DND-41 (cell line): Measurements from ENCODE around the gene YPEL1.

ENCODE experiments used
- EZH2 ChIP-seq: IDR thresholded peaks from 3 replicates; pipeline ENCODE4 v1.6.1; 2012; ENCODE audit warnings: borderline replicate concordance, low read depth, mild to moderate bottlenecking, moderate library complexity, low read length, inconsistent platforms; ENCODE audit not compliant: severe bottlenecking
- TF ChIP-seq, protein P1 (sequence below): IDR thresholded peaks from 2 replicates; pipeline ENCODE4 v1.5.1; 2012; ENCODE audit warnings: borderline replicate concordance, low read length, moderate library complexity, mild to moderate bottlenecking; ENCODE audit not compliant: poor library complexity, severe bottlenecking; ENCODE audit errors: extremely low read depth

- TF ChIP-seq, protein P1, sequence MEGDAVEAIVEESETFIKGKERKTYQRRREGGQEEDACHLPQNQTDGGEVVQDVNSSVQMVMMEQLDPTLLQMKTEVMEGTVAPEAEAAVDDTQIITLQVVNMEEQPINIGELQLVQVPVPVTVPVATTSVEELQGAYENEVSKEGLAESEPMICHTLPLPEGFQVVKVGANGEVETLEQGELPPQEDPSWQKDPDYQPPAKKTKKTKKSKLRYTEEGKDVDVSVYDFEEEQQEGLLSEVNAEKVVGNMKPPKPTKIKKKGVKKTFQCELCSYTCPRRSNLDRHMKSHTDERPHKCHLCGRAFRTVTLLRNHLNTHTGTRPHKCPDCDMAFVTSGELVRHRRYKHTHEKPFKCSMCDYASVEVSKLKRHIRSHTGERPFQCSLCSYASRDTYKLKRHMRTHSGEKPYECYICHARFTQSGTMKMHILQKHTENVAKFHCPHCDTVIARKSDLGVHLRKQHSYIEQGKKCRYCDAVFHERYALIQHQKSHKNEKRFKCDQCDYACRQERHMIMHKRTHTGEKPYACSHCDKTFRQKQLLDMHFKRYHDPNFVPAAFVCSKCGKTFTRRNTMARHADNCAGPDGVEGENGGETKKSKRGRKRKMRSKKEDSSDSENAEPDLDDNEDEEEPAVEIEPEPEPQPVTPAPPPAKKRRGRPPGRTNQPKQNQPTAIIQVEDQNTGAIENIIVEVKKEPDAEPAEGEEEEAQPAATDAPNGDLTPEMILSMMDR, result no peak
- no peak for TF ChIP-seq EZH2
Observed at GRCh38 chr22:21690401-21690801, 45.2 kb downstream of the YPEL1 start.
